Mammary epithelial cell (primary cell): ENCODE measurements around the gene PROC.

Source experiments
- CTCF ChIP-seq, 2 donors: IDR thresholded peaks in 1 of 2; conservative IDR thresholded peaks in 1 of 2; 2 replicates each; pipeline ENCODE4 v1.5.1; 2011 to 2012; ENCODE audit warnings: inconsistent platforms in 2 of 2, low read length in 2 of 2, mild to moderate bottlenecking in 2 of 2, control low read depth in 1 of 2, low read depth in 1 of 2; ENCODE audit not compliant: insufficient read depth in 1 of 2; ENCODE audit errors: extremely low read depth in 1 of 2
- EZH2 ChIP-seq: IDR thresholded peaks from 2 replicates; pipeline ENCODE4 v1.6.1; 2012; ENCODE audit warnings: low read length, inconsistent platforms, borderline replicate concordance

GRCh38 chr2:127392828-127393578 lies 25.2 kb upstream of the PROC start:
- TF ChIP-seq CTCF (conservative IDR thresholded peaks at IDR 0.05 in 1 of 2, IDR thresholded peaks at IDR 0.05 in 1 of 2; ENCODE audit: extremely low read depth in 1 of 2, insufficient read depth in 1 of 2, low read depth in 1 of 2, low read length in 2 of 2) (no peak), EZH2 (no peak)
